SK-N-SH (cell line): ENCODE results near the gene SMYD3. TPM values are rescaled to one million over a fixed set of nuclear protein-coding genes. Genes with fewer than 3 reads are reported as not detected.

Experiments
- ELF1 ChIP-seq: IDR thresholded peaks from 2 replicates; pipeline ENCODE4 v1.4.0; 2012
- FOXJ3 ChIP-seq: sonication (generic); formaldehyde crosslinking; IDR thresholded peaks from 2 replicates; pipeline ENCODE4 v1.5.1; 2020; ENCODE audit warnings: mild to moderate bottlenecking, missing genetic modification reagents
- GATA2 ChIP-seq: sonication (generic); formaldehyde crosslinking; IDR thresholded peaks from 2 replicates; pipeline ENCODE4 v1.5.0; 2020; ENCODE audit warnings: mild to moderate bottlenecking, missing genetic modification reagents
- MEF2A ChIP-seq: IDR thresholded peaks from 2 replicates; pipeline ENCODE4 v1.4.0; 2012; ENCODE audit warnings: low read depth, borderline replicate concordance
- NFIC ChIP-seq: IDR thresholded peaks from 2 replicates; pipeline ENCODE4 v1.4.0; 2012; ENCODE audit warnings: borderline replicate concordance
- NRF1 ChIP-seq: IDR thresholded peaks from 2 replicates; pipeline ENCODE4 v1.6.1; 2012; ENCODE audit warnings: low read depth, mild to moderate bottlenecking, low read length
- POLR2AphosphoS5 ChIP-seq: IDR thresholded peaks from 2 replicates; pipeline ENCODE4 v1.6.1; 2012; ENCODE audit warnings: low read depth, low read length
- RAD21 ChIP-seq: IDR thresholded peaks from 2 replicates; pipeline ENCODE4 v1.6.1; 2012; ENCODE audit warnings: mild to moderate bottlenecking, low read length
- SIN3A ChIP-seq: IDR thresholded peaks from 2 replicates; pipeline ENCODE4 v1.6.1; 2012; ENCODE audit warnings: low read depth, mild to moderate bottlenecking, low read length, moderate library complexity, borderline replicate concordance
- ZBTB33 ChIP-seq: IDR thresholded peaks from 2 replicates; pipeline ENCODE4 v1.4.0; 2012; ENCODE audit warnings: low read depth, borderline replicate concordance
- polyA plus RNA-seq, 3 experiments: library from polyadenylated mRNA; depleted of rRNA; stranded (reverse); fragments of >200 nt; gene quantifications; 2 replicates each; pipeline ENCODE4 v1.2.3, GENCODE V29; 2012
- TF ChIP-seq, protein P1 (sequence below): IDR thresholded peaks from 2 replicates; pipeline ENCODE4 v1.4.0; 2012; ENCODE audit warnings: low read depth, borderline replicate concordance
- TF ChIP-seq, protein P2 (sequence below): IDR thresholded peaks from 2 replicates; pipeline ENCODE4 v1.6.1; 2012; ENCODE audit warnings: mild to moderate bottlenecking, low read depth, low read length, moderate library complexity
- TF ChIP-seq, protein P3 (sequence below): IDR thresholded peaks from 2 replicates; pipeline ENCODE4 v1.4.0; 2012; ENCODE audit warnings: low read depth

SMYD3 gene
- polyA plus RNA-seq, 1 of the 3 experiments (the other 2 are of a cell fraction) = 31.4 TPM

GRCh38 chr1:245986404-245987218 lies 520.5 kb downstream of the SMYD3 start (continued):
- TF ChIP-seq, protein P1, sequence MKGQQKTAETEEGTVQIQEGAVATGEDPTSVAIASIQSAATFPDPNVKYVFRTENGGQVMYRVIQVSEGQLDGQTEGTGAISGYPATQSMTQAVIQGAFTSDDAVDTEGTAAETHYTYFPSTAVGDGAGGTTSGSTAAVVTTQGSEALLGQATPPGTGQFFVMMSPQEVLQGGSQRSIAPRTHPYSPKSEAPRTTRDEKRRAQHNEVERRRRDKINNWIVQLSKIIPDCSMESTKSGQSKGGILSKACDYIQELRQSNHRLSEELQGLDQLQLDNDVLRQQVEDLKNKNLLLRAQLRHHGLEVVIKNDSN = no peak; the same call in 1 of the 2 replicates
- TF ChIP-seq NRF1 (no peak), FOXJ3 (CRISPR knock-in tag) (no peak), NFIC (peak; percentile 97), POLR2AphosphoS5 (peak; percentile 70), RAD21 (no peak), MEF2A (no peak; the same call in 1 of the 2 replicates), ELF1 (no peak), ZBTB33 (peak; percentile 74; the same call in 1 of the 2 replicates), GATA2 (no peak), SIN3A (0 out of 2 replicates have a peak, but pooled peaks have one; percentile 40)
- TF ChIP-seq, protein P2, sequence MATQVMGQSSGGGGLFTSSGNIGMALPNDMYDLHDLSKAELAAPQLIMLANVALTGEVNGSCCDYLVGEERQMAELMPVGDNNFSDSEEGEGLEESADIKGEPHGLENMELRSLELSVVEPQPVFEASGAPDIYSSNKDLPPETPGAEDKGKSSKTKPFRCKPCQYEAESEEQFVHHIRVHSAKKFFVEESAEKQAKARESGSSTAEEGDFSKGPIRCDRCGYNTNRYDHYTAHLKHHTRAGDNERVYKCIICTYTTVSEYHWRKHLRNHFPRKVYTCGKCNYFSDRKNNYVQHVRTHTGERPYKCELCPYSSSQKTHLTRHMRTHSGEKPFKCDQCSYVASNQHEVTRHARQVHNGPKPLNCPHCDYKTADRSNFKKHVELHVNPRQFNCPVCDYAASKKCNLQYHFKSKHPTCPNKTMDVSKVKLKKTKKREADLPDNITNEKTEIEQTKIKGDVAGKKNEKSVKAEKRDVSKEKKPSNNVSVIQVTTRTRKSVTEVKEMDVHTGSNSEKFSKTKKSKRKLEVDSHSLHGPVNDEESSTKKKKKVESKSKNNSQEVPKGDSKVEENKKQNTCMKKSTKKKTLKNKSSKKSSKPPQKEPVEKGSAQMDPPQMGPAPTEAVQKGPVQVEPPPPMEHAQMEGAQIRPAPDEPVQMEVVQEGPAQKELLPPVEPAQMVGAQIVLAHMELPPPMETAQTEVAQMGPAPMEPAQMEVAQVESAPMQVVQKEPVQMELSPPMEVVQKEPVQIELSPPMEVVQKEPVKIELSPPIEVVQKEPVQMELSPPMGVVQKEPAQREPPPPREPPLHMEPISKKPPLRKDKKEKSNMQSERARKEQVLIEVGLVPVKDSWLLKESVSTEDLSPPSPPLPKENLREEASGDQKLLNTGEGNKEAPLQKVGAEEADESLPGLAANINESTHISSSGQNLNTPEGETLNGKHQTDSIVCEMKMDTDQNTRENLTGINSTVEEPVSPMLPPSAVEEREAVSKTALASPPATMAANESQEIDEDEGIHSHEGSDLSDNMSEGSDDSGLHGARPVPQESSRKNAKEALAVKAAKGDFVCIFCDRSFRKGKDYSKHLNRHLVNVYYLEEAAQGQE = peak; percentile 52; the same call in 1 of the 2 replicates
- TF ChIP-seq, protein P3, sequence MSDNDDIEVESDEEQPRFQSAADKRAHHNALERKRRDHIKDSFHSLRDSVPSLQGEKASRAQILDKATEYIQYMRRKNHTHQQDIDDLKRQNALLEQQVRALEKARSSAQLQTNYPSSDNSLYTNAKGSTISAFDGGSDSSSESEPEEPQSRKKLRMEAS = peak; percentile 59; the same call in 1 of the 2 replicates
